Endothelial cell of umbilical vein (primary cell): ENCODE data around the gene TTLL12. TPM values are rescaled to one million over a fixed set of nuclear protein-coding genes. Genes with fewer than 3 reads are reported as not detected.

Experiments
- BruUV-seq: library from RNA; stranded (reverse); fragments of 400-500 nt; replicated peaks from 2 replicates; lab custom pipeline; 2021; lab: Mats Ljungman, UMichigan
- CTCF ChIA-PET: fragments of 300-600, 350-600 bp; sonication (Branson Sonifier 250); formaldehyde crosslinking; loops from one replicate; lab custom pipeline; 2021; ENCODE audit warnings: antibody characterized with exemption, inconsistent platforms; lab: Charles Lee
- POLR2A ChIA-PET: fragments of 300-600, 350-600 bp; sonication (Branson Sonifier 250); formaldehyde crosslinking; loops from one replicate; lab custom pipeline; 2021; ENCODE audit warnings: antibody characterized with exemption, inconsistent platforms; lab: Charles Lee
- DNase-seq: peaks from one replicate; pipeline ENCODE4 v3.0.0-alpha.2; 2011; ENCODE audit warnings: low read depth, low spot score
- FAIRE-seq: peaks from 2 replicates; lab custom pipeline; 2011; peaks lifted over from hg19 to GRCh38; lab: Jason Lieb, UNC
- H2AFZ ChIP-seq: 2 replicates; pipeline ENCODE4 v1.6.0; 2012; ENCODE audit warnings: low read depth, low read length, control low read depth, inconsistent platforms
- H3K27ac ChIP-seq: 2 replicates; pipeline ENCODE4 v1.5.1; 2011; ENCODE audit warnings: low read depth, mild to moderate bottlenecking, control low read depth, low read length, moderate library complexity; ENCODE audit not compliant: insufficient read depth
- H3K27me3 ChIP-seq, 2 experiments: 2 replicates each; pipeline versions ENCODE4 v1.6.0 to v1.6.1; 2011; ENCODE audit warnings: low read length in 2 of 2, mixed read lengths in 1 of 2; ENCODE audit not compliant: control insufficient read depth in 2 of 2, insufficient read depth in 2 of 2
- H3K36me3 ChIP-seq, 2 experiments: 2 replicates in 1 of 2; 3 replicates in 1 of 2; pipeline ENCODE4 v1.5.1; 2011; ENCODE audit warnings: low read length in 2 of 2, mild to moderate bottlenecking in 1 of 2, moderate library complexity in 1 of 2; ENCODE audit not compliant: control insufficient read depth in 2 of 2, insufficient read depth in 2 of 2; ENCODE audit errors: extremely low read depth in 1 of 2
- H3K4me1 ChIP-seq: 3 replicates; pipeline ENCODE4 v1.5.1; 2011; ENCODE audit warnings: mild to moderate bottlenecking, low read length; ENCODE audit not compliant: control insufficient read depth, insufficient read depth; ENCODE audit errors: extremely low read depth
- H3K4me2 ChIP-seq: 2 replicates; pipeline ENCODE4 v1.6.1; 2011; ENCODE audit warnings: low read length, control low read depth, mixed read lengths; ENCODE audit not compliant: insufficient read depth
- H3K4me3 ChIP-seq, 3 experiments: fragments of 200-600 bp in 1 of 3; sonication (generic), shearing (Covaris generic) in 1 of 3; replicated peaks in 1 of 3; 2 replicates each; pipeline ENCODE4 v1.5.1; 2011 to 2016; ENCODE audit warnings: control low read depth in 3 of 3, low read length in 3 of 3, mild to moderate bottlenecking in 2 of 3, inconsistent platforms in 1 of 3, low read depth in 1 of 3, moderate library complexity in 1 of 3; ENCODE audit not compliant: insufficient read depth in 1 of 3
- H3K79me2 ChIP-seq: 2 replicates; pipeline ENCODE4 v1.6.0; 2012; ENCODE audit warnings: low read length, inconsistent platforms; ENCODE audit not compliant: control insufficient read depth, insufficient read depth
- H3K9ac ChIP-seq: replicated peaks from 2 replicates; pipeline ENCODE3; 2011; ENCODE audit warnings: low read length, control low read depth; ENCODE audit not compliant: insufficient read depth; ENCODE audit errors: extremely low read depth
- H3K9me1 ChIP-seq: replicated peaks from 3 replicates; pipeline ENCODE4 v1.6.0; 2011; ENCODE audit warnings: mild to moderate bottlenecking, low read length; ENCODE audit not compliant: control insufficient read depth, insufficient read depth; ENCODE audit errors: extremely low read depth
- H3K9me3 ChIP-seq: replicated peaks from 2 replicates; pipeline ENCODE4 v1.5.1; 2012; ENCODE audit warnings: low read length, inconsistent platforms; ENCODE audit not compliant: control insufficient read depth, insufficient read depth
- H4K20me1 ChIP-seq: replicated peaks from 2 replicates; pipeline ENCODE3; 2011; ENCODE audit warnings: mild to moderate bottlenecking, low read length; ENCODE audit not compliant: control insufficient read depth, insufficient read depth; ENCODE audit errors: extremely low read depth
- FOS ChIP-seq: IDR thresholded peaks from 2 replicates; pipeline ENCODE4 v1.6.1; 2011; ENCODE audit warnings: mild to moderate bottlenecking, low read length, moderate library complexity, borderline replicate concordance; ENCODE audit not compliant: insufficient read depth
- GATA2 ChIP-seq: IDR thresholded peaks from 2 replicates; pipeline ENCODE4 v1.7.0; 2011; ENCODE audit warnings: low read depth, mild to moderate bottlenecking, moderate library complexity, mixed read lengths, low read length; ENCODE audit not compliant: insufficient read length, insufficient read depth
- JUN ChIP-seq: IDR thresholded peaks from 2 replicates; pipeline ENCODE4 v1.6.1; 2011; ENCODE audit warnings: borderline replicate concordance, low read depth; ENCODE audit not compliant: insufficient read length, insufficient read depth
- MYC ChIP-seq: IDR thresholded peaks from one replicate; pipeline ENCODE4 v1.6.1; 2011; ENCODE audit warnings: mild to moderate bottlenecking, low read depth, low read length
- POLR2A ChIP-seq: IDR thresholded peaks from 2 replicates; pipeline ENCODE4 v1.6.1; 2012; ENCODE audit warnings: low read depth, mild to moderate bottlenecking, control low read depth, low read length
- dilution Hi-C: fragments of 300-500 bp; cut with MboI; formaldehyde crosslinking; loops from one replicate; pipeline ENCODE4 v1.15.0; 2019; ENCODE audit warnings: low sequenced_read_pairs; ENCODE audit not compliant: extremely low pct_ligation_motif_present
- intact Hi-C: fragments of 100-400 bp; cut with micrococcal nuclease; formaldehyde crosslinking; loops from one replicate; pipeline ENCODE4 v1.10.0; 2022
- polyA plus RNA-seq, 4 experiments: library from polyadenylated mRNA; depleted of rRNA in 3 of 4; stranded (reverse) in 3 of 4; unstranded in 1 of 4; fragments of >200 nt; gene quantifications; 2 replicates each; pipeline versions ENCODE4 v1.2.1 to v1.2.3, GENCODE V29; 2011 to 2012; ENCODE audit warnings: missing spikeins in 1 of 4
- total RNA-seq: library from RNA; stranded (reverse); gene quantifications from 2 replicates; pipeline ENCODE4 v1.2.3, GENCODE V29; 2021
- TF ChIP-seq, protein P1 (sequence below), 2 donors: IDR thresholded peaks; 1 replicate in 1 of 2; 2 replicates in 1 of 2; pipeline ENCODE4 v1.5.1; 2011; ENCODE audit warnings: low read length in 2 of 2, mild to moderate bottlenecking in 2 of 2, moderate library complexity in 2 of 2, control low read depth in 1 of 2, inconsistent platforms in 1 of 2, low read depth in 1 of 2; ENCODE audit not compliant: insufficient read depth in 1 of 2; ENCODE audit errors: extremely low read depth in 1 of 2

TTLL12 gene
- total and polyA plus RNA-seq, 2 donors (not counting 3 experiments of a cell fraction or from before 2014, with no cell fraction given), result 26.2 to 36.5 TPM

DNA sequence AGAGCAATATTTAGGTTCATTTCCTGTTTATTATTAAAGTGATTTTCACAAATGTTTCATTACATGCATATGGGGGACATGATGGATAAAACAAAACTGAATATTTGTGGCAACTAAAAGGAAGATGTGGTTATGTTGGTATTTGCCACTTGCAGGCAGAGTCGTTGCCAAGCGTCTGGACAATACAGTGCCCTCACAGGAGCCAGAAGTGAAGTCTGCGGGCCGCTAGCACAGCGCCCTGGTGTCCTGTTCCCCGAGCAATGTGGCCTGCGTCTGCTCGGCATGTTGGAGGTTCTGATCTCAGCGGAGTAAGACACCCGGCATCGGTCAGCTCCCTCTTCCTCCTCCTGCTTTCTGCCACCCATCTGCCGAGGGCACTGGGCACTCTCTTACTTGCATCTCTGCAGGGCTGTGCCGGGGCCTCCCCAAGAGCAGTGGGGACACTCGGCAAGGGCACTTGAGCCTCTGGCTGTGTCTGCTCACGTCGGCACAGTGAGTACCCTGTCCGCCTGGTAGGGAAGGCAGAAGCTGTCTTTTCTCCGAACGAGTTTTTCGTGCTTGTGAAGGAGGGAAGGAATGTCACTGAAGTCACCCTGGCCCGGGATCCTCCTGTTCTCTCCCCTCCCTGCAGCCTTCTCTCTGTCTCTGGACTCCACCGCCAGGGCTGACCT is 10.5 kb upstream of the TTLL12 start:
- DNase-seq, result no peak
- H3K4me2 ChIP-seq, result no peak overlapping the region
- no peak overlapping the region for H2AFZ ChIP-seq
- no peaks in the 10 kb centered on the region for H3K4me1 ChIP-seq
- dilution Hi-C loops, result no loop called here
- no peak overlapping the region for H3K4me3 ChIP-seq
- peaks cover 4 to 11% of the 10 kb centered on the region in 2 experiments for H3K27me3 ChIP-seq
- TF ChIP-seq POLR2A, result no peak
- H3K9me1 ChIP-seq, result no peaks in the 10 kb centered on the region
- BruUV-seq, result no TSS peak
- no peaks in the 10 kb centered on the region for H3K79me2 ChIP-seq
- FAIRE-seq, result no peak
- ChIA-PET POLR2A (no interaction called here), CTCF (interaction anchor here (0.8 to 2.9 kb wide), 3 partner anchors 10 to 148 kb away, joined by 3 to 13 read pairs (median 4); no protein-coding TSS in a partner anchor)
- H3K27ac ChIP-seq, result no peak overlapping the region
- intact Hi-C loops, result no loop called here
- H3K9me3 ChIP-seq, result no peaks in the 10 kb centered on the region
- no peaks in the 10 kb centered on the region for H4K20me1 ChIP-seq
- H3K36me3 ChIP-seq, result no peaks in the 10 kb centered on the region
- no peak overlapping the region for H3K9ac ChIP-seq

DNA sequence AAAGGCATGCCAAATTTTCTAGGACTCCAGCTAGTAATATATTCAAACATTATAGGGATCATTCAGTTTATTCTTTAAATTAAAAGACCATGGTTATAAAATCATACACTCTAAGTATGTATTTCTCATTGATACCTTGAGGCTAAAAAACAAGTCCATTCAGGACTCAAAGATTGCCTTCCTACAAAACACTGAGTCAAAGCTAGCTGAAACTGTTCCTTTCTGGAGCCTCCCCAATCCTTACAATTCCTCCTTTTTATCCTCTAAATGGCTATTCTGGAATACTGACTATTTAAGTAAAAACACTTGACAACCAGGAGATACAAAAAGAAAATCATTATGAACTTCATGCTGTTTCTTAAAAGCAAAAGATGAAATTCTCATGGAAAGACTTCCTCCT is 4.9 kb upstream of the TTLL12 start:
- DNase-seq (no peak), FAIRE-seq (no peak)
- Histone ChIP-seq H2AFZ (no peak overlapping the region), H3K9ac (no peak overlapping the region), H3K4me3 (no peak overlapping the region), H3K4me1 (peaks cover 4% of the 10 kb centered on the region), H3K4me2 (no peak overlapping the region), H3K9me1 (no peaks in the 10 kb centered on the region), H3K27me3 (peaks cover 2 to 27% of the 10 kb centered on the region in 2 experiments), H4K20me1 (no peaks in the 10 kb centered on the region), H3K27ac (no peak overlapping the region), H3K79me2 (no peaks in the 10 kb centered on the region), H3K9me3 (no peaks in the 10 kb centered on the region), H3K36me3 (no peaks in the 10 kb centered on the region)
- intact Hi-C loops (no loop called here), dilution Hi-C loops (no loop called here)
- CTCF ChIA-PET, result no interaction called here
- TF ChIP-seq POLR2A (no peak), FOS (no peak), MYC (no peak), GATA2 (no peak), JUN (no peak)
- TF ChIP-seq, protein P1, sequence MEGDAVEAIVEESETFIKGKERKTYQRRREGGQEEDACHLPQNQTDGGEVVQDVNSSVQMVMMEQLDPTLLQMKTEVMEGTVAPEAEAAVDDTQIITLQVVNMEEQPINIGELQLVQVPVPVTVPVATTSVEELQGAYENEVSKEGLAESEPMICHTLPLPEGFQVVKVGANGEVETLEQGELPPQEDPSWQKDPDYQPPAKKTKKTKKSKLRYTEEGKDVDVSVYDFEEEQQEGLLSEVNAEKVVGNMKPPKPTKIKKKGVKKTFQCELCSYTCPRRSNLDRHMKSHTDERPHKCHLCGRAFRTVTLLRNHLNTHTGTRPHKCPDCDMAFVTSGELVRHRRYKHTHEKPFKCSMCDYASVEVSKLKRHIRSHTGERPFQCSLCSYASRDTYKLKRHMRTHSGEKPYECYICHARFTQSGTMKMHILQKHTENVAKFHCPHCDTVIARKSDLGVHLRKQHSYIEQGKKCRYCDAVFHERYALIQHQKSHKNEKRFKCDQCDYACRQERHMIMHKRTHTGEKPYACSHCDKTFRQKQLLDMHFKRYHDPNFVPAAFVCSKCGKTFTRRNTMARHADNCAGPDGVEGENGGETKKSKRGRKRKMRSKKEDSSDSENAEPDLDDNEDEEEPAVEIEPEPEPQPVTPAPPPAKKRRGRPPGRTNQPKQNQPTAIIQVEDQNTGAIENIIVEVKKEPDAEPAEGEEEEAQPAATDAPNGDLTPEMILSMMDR (IDR thresholded peaks at IDR 0.05; ENCODE audit: extremely low read depth in 1 of 2, insufficient read depth in 1 of 2, low read depth in 1 of 2, low read length in 2 of 2), result no peak
- no TSS peak for BruUV-seq
- POLR2A ChIA-PET, result interaction anchor here (0.6 kb wide), 1 partner anchor 1907 kb away, joined by 6 read pairs; no protein-coding TSS in a partner anchor
